Head of caudate nucleus (tissue), 42 donors: ENCODE data around the gene CTNNBL1.
"Not testable (repeated sequence)": the region's sequence is repeated elsewhere in the genome, so short reads cannot be mapped to it uniquely, and the experiment has no call there.

Experiments used
- DNase-seq, 42 donors: peaks; one replicate each; pipeline versions ENCODE4 v3.0.0 to v3.0.0-alpha.2; 2020 to 2021; ENCODE audit warnings: mixed read lengths in 7 of 42
- intact Hi-C: fragments of 100-400 bp; cut with DNase I; formaldehyde crosslinking; loops from one replicate; pipeline ENCODE4 v1.15.0; 2022

The CTNNBL1 gene

DNA sequence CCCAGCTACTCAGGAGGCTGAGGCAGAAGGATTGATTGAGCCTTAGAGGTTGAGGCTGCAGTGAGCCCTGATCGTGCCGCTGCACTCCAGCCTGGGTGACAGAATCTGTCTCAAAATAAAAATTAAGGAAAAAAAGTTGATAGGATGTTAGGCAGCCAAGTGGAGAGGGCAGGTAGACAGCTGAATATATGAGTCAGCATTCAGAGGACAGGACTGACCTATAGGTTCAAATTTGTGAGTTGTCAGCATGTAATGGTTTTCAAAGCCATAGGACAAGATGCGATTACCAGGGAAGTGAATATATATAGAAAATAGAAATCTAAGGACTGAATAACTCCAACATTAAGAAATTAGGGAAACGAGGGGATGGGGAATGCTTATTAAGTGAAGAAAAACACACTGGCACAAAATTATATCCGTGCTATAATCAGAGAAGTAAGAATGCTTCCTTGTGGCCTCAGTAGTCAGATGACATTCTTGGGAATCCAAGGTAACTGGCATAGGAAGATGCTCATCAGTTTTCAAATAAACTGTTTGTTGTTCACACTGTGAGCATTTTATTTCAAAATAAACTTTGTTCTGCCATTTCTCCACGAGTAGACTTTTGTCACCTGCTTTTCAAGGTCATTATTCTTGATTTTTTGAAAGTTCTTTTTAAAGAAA lies 145.1 kb downstream of the CTNNBL1 start:
- intact Hi-C loops: no loop called here
- DNase-seq: no peak

DNA sequence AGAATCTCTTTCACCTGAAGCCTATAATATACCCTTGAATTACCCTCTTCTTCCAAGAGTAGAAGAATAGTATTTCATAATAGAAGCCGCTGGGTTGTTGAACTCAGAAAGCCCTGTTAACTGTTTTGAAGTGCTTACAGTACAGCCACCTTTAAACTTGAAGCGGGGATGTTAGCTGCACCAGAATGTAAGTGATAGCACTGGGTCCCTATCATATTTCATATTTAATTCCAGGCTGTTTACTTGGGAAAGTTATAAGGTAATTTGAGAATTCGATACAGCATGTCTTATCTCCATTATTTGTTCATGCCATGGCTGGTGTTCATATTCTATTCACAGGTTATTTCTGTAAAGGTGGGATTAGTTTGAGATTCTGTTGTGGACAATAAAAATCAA lies 145.6 kb downstream of the CTNNBL1 start:
- intact Hi-C loops: no loop called here

DNA sequence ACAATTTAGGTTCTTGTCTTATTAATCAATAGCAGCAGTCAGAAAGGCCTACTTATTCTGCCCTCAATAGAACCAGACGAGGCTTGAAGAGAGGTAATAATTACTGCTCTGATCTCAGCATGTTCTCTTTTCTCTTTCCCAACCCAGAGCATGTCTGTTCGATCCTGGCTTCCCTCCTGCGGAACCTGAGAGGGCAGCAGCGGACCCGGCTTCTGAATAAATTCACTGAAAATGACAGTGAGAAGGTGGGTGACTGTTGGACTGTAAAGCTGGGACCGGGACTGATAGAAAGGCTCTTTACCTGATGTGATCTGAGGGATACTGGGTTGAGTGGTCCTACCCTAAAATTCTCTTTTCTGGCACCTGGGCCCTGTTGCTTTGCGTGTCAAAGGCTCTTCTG lies 146.1 kb downstream of the CTNNBL1 start:
- intact Hi-C loops: no loop called here
- DNase-seq: no peak

More for the DNA sequence above, 145.6 kb downstream of the CTNNBL1 start:
- DNase-seq: no peak

DNA sequence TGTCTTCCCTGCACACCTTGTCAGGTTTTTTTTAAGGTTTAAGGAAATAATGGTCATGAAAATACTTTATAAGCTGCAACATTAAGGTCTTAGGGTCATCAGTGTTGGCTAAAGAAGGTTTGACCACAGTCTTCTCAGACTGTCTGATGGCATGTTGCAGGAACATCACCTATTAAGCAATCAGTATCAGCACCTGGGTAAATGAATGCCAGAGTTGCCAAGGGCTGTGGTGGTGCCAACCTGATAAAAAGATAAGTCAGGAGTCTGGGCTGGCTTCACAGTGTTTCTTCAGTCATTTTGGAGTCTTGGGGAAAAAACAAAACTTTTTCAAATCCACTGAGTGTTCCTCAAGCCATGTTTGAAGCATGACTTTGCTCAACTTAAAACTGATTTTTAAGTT lies 147.6 kb downstream of the CTNNBL1 start:
- DNase-seq: no peak
- intact Hi-C loops: no loop called here

DNA sequence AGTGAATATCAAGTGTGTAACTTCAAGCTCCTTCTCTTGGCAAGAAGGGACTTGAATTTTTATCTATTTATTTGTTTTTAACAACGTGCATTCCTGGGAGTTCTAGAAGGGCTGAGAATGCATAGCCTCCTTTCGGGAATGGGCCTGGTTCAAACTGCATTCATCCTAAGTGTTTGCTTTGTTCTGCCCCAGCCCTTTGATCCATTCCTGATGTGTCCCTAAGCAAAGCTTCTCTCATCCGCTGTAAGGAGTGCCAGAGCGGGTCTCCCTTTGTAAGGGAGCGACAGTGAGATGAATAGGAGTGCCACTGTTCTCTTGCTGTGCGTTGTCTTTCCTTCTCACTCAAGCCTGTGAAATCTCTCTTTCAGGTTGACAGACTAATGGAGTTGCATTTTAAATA lies 148.1 kb downstream of the CTNNBL1 start:
- intact Hi-C loops: no loop called here
- DNase-seq: no peak

DNA sequence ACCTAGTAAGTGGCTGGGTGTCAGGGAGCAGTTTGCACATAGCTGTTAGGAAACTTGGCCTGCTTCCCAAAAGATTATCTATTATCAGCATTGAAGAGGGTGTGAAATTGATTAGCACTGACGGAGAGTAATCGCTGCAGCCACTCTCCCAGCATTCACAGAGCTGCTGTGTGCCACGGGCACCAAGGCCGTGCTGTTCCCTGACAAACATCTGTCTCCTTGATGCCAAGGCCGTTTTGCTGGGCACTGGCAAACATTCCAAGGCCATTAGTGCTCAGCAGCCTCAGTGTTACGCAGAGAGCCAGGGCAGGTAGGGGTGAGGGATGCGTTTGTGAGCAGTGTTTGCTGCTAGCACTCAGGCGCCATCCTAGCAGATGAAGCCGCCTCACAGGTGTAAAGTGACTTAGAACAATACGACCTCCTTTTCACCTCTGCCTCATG lies 151.4 kb downstream of the CTNNBL1 start:
- intact Hi-C loops: no loop called here
- DNase-seq: no peak

DNA sequence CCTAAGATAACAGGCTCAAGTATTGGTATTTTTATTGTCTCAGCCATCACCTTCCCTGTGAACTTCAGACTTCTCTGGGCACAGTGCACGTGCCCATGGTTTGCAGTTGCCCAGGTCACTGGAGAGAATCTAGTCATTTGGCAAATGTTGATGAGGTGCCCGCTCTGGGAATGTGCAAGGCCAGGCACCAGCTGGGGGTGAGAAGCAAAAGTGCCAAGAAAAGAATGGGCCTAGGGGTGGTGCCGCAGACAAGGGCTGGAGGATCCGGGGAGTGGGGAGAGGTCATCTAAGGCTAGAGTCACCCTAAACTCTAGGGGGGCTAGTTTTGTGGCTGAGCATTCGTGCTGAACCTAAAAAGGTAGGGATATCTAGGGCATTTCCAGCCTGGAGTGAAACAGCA lies 152.0 kb downstream of the CTNNBL1 start:
- intact Hi-C loops: no loop called here
- no peak for DNase-seq

DNA sequence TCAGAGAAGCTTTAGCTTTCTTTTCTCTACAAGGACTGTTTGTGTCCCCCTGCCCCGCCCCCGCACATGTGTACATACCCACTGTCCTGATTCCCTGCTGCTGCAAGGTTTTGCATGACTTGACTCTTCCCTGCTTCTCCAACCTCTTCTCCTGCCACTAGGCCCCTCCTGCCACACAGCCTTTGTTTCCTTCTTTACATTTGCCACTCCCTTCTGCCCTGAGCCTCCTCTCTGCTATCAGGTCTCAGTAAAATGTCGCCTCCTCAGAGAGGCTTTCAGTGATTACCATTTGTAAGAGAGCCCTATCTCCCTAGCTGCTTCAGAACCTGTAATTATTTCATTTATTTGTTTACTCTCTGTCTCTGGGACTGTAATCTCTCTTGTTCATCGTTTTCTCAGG lies 152.7 kb downstream of the CTNNBL1 start:
- intact Hi-C loops: no loop called here
- no peak for DNase-seq

DNA sequence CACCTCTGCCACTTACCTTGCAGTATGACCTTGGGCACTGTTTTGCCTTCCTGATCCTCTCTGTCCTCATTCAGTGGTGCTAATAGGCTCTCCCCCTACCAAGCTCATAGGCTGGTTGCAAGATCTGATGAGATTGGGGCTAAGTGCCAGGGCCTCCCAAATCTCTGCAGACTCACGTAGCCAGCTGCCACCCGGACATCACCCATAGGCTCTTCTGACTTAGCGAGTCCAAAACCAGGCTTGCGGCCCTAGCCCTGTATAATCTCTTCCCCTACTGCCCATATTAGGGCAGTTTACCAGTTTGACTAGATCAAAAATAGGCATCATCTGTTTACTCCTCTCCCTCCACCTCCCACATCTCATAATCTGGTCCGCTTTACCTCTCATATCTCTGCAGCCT lies 154.9 kb downstream of the CTNNBL1 start:
- DNase-seq: no peak
- intact Hi-C loops: no loop called here

DNA sequence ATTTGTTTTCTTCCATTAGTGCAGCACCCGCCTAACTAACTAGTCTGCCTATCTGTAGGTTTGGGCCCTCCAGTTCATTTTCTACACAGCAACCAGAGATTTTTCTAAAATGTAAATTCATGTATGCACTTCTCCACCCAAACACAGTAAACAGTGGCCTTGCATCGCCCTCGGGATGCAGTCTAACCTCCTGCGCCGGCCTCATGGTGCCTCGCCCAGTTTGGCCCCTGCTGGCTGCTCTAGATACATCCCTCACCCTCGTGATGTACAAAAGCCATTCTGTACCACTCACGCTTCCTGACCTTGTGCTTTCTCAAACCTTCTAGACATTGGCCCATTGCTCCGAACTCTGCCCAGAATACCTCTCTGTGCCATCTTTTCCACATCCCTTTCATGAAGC lies 155.3 kb downstream of the CTNNBL1 start:
- intact Hi-C loops: no loop called here
- no peak for DNase-seq

DNA sequence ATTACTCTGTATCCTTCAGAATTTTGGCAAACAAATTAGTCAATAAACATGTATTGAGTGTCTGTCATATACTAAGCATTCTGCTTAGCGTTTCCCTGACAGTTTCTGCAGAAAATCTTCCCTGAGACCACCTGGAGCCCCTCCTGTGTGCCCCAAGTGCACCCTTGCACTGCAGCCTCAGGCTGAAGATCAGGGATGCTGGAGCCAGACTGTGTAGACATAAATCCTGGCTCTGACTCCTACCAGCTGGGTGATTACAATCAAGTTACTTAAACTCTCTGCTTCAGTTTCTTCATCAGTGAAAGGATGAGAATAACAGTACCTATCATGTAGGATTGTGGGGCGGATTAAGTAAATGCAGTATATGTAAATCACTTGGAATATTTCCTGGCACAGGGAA lies 155.7 kb downstream of the CTNNBL1 start:
- intact Hi-C loops: no loop called here
- no peak for DNase-seq

DNA sequence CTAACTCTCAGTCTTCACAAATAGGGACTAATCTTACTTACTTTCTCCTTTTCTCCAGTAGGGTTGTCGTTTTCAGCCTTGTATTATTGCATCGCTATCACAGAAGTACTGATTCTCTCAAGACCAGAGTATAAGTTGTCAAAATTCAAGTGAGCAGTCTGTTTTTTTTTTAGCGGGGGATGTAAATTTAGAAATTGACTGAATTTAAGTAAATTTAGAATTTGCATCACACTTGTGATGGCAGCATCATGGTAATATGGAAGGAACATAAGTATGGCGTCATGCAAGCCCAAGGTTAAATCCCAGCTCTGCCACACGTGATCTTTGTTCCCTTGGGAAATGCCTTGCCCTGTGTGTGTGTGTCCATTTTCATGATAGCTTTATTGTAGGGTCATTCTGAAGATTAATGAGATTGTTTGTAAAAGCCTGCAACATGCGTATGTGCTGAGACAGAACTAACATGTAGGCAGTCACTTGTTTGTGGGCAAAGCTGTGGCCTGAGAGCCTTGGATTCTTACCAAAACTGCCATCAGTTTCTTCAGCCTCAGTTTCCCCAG lies 156.3 kb downstream of the CTNNBL1 start:
- intact Hi-C loops: no loop called here
- DNase-seq: no peak

DNA sequence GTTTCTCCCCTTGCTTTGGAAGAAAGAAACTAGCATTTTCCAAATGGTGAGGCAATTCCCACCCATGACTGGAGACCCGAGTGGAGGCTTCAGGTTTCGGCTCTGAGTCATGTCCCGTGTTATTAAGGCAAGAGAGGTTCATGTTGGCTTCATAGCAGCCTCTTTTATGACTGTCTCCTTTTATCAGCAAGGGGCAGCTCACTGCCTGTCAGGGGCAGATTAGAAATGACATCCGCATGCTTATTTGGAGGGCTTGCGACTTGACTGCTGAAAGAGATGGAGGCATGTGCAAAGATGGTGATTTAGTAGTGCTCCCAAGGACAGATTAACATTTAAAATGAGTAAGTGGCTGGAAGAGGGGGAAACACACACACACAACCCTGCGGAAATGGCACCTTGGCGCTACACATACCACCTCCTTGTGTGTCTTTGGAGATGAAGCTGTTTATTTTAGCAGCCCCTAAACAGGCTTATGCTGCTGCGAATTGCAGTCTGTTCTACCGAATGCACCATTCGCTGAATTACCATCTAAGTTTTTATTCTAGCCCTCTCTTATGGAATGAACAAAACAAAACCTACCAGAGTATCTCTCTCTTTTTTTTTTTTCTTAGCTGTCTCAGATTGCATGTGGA lies 157.0 kb downstream of the CTNNBL1 start:
- intact Hi-C loops: no loop called here
- DNase-seq: no peak

DNA sequence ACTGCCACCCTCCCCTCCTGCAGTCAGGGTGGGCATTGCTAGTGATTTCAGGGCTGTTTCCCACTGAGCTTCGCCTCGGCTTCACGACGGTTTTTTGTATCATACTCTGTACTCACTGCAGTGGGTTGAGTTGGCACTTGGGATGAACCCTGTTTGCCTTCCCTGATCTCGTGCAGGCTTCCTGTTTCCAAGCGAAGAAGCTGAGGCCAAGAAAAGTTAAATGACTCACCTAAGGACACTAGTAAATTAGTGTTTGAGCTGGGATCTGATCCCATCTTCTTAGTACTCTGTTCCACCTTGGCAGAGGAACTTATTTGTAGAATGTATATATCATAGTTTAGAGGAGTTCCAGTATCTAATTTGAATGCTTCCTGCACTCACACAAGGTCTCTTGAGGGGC lies 158.8 kb downstream of the CTNNBL1 start:
- no peak for DNase-seq
- intact Hi-C loops: no loop called here

DNA sequence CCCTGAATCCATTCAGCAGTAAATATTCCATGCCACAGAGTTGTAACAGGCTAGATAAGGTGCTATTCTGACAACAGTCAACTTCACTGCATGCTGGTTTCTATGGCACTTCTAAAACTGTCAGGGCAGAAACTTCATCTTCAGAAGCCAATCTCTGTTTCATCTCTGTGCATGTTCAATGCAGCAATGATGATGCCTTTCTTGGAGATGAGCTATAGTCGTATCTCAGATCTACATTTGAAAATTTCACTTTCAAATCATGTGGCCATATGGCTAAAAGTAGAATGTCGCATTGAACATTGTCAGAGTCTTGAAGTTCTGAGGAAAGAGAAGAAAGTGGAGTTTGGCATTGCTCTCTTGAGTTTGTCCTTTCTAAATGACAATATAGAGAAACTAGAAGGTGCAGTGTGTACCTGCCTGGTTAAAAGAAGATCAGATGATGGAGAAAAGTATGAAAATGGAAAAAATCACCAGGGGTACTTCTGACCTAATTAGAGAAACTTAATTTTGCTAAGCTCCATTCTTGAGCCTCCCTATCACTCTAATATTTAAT lies 160.1 kb downstream of the CTNNBL1 start:
- intact Hi-C loops: no loop called here
- no peak for DNase-seq

DNA sequence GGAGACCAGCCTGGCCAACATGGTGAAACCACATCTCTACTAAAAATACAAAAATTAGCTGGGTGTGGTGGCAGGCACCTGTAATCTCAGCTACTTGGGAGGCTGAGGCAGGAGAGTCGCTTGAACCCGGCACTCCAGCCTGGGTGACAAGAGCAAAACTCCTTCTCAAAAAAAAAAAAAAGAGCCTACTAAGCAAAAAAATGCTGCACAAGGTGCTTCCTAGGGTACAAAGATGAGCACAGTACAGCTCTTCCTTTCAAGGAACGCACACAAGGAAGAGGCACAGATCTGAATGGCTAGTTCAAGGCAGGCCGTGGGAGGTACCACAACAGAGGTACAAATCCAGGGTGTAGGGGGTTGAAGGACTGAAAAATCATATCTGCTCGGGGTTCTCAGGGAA lies 162.2 kb downstream of the CTNNBL1 start:
- intact Hi-C loops, DNase-seq: not testable (repeated sequence)

DNA sequence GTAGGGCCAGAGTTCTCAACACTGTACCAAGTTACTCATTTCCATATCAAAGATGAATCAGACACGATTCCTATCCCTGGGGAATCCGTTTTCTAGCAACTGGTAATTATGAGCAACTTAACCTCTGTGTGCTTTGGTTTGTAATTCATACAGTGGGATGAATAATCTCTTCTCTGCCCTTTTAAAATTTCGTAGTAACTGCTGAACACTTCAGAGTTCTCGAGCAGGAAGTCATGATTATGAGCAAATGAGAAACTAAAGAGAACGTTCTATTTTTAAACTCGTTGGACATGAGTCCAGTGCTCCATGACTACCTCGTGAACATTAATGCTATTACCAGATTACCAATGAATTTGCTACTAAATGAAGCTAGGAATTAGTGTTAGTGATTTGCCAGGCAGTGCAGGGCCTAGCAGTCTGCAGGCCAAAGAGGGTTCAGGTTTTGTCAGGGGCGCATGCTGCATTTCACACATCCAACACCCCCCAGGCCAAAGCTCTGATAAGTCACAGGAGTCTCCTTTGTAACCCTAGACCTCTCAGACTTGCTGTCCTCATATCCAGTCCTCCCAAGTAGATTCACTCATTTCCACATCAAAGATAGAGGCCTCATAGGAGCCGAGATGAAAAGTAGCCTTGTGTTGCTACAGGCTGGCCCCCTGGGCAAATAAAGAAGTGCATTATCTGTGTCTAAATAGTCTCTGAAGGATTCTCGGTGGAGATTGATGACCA lies 163.3 kb downstream of the CTNNBL1 start:
- intact Hi-C loops: no loop called here
- no peak for DNase-seq

DNA sequence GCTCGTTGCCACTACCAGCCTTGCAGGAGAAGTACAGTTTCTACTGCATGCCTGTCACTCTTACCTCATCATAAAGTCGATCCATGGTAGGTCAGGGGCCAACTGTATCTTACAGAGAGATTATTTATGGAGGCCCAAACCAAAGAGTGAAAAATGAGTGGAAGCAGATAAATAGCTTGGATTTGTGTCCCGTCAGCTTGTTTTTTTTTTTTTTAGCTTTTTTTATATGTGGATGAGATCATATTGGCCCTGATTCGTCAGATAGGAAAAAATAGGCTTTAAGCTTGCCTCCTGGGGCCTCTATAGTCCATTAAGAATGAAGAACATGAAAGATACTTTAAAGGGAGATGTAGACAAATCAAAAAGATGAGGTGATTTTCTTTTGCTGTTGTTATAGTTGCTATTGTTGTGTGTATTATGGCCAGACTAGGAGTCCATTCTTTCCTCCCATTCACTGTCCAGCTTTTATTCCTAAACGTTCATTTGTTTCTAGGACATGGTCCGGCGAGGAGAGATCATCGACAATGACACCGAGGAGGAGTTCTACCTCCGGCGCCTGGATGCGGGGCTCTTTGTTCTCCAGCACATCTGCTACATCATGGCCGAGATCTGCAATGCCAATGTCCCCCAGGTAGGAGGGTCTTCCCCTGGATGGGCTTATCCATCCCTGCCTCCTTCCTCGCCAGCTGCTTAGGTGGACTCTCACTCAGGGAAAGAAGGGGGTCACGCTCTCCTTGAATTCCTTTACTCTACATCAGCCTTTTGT lies 165.8 kb downstream of the CTNNBL1 start:
- intact Hi-C loops: no loop called here
- no peak for DNase-seq

DNA sequence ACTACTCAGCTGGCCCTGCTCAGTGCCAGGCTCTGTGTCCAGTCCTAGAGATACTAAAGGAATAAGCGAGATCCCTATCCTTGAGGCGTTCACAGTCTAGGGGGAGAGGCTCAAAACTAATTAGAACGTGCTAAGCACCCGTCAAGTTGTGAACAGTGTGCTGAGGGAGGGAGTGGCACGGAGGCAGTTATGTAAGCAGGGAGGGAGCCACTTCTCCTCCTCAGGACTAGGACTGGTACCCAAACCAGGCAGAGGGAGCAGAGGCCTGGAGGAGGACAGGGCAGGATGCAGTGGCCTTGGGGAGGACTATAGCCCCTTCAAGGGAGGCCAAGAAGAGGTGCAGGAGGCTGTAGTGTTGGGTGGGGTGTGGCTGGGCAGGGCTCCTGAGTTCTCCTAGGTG lies 169.5 kb downstream of the CTNNBL1 start:
- intact Hi-C loops: no loop called here
- DNase-seq: peak in 6 of 42 donors; percentile 25 to 50 (median 38)
